ENCODE data around the gene NYNRIN. TPM values are rescaled to one million over a fixed set of nuclear protein-coding genes. Genes with fewer than 3 reads are reported as not detected.
A peak's percentile ranks its signal among the peaks of the same experiment; 100 is the strongest.

NYNRIN gene
- total RNA-seq, 4 donors from 2014 or later = 6.9 to 19.9 (median 11.5) TPM

DNA sequence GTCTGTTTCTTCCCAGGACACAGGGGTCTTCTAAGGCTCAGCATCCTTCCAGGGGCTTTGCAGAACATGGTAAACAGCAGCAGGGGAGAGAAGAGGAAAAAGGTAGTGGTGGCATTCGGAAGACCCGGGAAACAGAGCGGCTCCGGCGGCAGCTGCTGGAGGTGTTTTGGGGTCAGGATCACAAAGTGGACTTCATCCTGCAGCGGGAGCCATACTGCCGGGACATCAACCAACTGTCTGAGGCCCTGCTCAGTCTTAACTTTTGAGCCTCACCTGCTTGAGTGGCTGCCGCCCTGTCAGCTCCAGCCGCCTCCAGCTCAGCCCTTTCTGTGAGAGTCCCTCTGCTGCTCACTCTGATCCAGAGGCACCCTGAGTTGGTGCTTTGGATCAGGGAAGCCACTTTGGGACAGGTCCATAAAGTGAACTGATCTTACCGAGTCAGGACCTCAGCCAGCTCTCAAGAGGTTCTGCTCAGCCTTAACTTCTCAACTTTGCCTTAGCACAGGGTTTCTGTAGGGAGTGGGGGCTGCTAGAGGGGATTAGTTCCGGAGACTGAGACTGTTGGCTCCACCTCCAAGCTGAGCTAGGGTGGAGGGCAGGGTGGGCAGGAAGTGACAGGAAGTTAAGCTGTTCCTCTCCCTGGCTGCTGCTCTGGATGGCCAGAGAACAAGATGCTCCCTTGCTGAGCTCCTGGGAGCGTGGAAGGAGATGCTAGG lies 38.4 kb downstream of the NYNRIN start:
- Histone ChIP-seq H3K36me3 (peaks cover 0 to 89% of the 10 kb centered on the region in 2 donors), H3K27ac (peak overlapping the region in 3 of 4 donors; percentile 69 to 76 (median 70)), H3K4me1 (peaks cover 5 to 75% (median 15%) of the 10 kb centered on the region in 3 donors), H3K27me3 (no peaks in the 10 kb centered on the region), H3K4me3 (no peak overlapping the region), H3K9me3 (no peaks in the 10 kb centered on the region)
- ATAC-seq = no peak
- TF ChIP-seq POLR2AphosphoS5 (IDR thresholded peaks at IDR 0.05) = no peak
- no peak for TF ChIP-seq CTCF (IDR thresholded peaks at IDR 0.05)
- no peak for TF ChIP-seq EP300 (IDR thresholded peaks at IDR 0.05)
- no peak for TF ChIP-seq POLR2A (IDR thresholded peaks at IDR 0.05)
- WGBS, 2 donors (ENCODE audit: low coverage in 1 of 2) = 80% methylated on average over 1 of the region's 12 CpGs; no CpG with 5 or more reads in 1 of the 2 donors

DNA sequence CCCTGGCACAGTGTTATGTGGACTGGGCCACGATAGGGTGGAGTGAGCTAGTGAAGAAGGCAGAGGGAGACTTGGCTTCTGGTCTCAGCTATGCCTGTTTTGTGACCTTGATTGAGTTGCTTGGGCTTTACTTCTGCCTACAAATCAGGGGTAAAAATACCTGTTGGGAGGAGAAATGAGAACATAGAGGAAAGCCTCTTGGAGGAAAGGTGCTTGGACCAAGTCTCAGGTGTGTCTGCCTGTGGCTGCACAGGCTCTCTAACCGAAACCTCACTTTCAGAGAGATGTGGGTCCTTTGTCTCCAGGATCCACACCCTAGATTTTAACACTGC lies 38.9 kb downstream of the NYNRIN start:
- 22 to 57% methylated on average over 1 of the region's 2 CpGs for WGBS, 2 donors (ENCODE audit: low coverage in 1 of 2)
- Histone ChIP-seq H3K4me1 (peaks cover 5 to 70% (median 13%) of the 10 kb centered on the region in 3 donors), H3K9me3 (no peaks in the 10 kb centered on the region), H3K27me3 (no peaks in the 10 kb centered on the region), H3K36me3 (peaks cover 0 to 83% of the 10 kb centered on the region in 2 donors), H3K4me3 (no peak overlapping the region), H3K27ac (peak overlapping the region in 3 of 4 donors; percentile 69 to 76 (median 70))
- no peak for ATAC-seq
- no peak for TF ChIP-seq POLR2A (IDR thresholded peaks at IDR 0.05)
- no peak for TF ChIP-seq CTCF (IDR thresholded peaks at IDR 0.05)
- TF ChIP-seq POLR2AphosphoS5 (IDR thresholded peaks at IDR 0.05) = no peak
- no peak for TF ChIP-seq EP300 (IDR thresholded peaks at IDR 0.05)

DNA sequence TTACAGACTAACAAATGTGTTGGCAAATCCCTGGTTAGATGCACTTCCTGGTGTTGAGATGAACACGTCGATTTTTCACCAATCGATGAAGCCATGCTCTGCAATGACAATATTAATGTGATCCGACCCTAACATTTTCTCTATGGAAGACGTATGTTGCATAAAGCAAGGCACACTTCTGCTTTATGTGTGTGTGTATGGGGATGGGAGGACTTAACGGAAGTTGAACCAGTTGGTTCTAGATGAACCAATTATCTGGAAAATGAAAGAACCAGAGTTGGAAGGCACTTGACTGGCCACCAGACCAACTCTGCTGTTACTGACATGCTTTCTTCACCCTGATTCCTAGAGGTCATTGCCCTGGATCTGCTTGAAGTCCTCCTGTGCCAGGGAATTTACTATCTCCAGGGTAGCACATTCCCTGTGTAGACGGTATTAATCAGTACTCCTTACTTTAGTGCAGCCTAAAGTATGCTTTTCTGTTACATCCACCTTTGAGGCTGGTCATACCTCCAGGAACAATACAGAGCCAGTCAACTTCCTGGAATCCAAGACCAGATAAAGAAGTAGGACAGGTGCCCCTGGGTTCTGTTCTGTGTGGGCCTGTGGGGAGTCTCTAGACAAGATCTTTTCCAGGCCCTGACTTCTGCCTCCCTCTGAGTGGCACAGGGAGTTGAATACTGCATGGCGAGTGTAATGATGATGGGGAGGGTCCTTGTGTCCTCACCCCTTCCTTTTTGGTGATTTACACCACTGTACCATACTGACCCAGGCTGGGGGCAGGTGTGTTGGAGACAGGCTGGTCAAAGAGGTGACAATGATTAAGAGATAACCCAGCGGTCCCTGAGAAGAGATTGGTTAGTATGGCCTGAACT lies 39.7 kb downstream of the NYNRIN start:
- no peak for ATAC-seq
- TF ChIP-seq EP300 (IDR thresholded peaks at IDR 0.05) (no peak), CTCF (IDR thresholded peaks at IDR 0.05) (no peak), POLR2A (IDR thresholded peaks at IDR 0.05) (no peak), POLR2AphosphoS5 (IDR thresholded peaks at IDR 0.05) (no peak)
- peak overlapping the region in 3 of 4 donors; percentile 10 to 76 (median 27) for H3K27ac ChIP-seq
- H3K27me3 ChIP-seq = no peaks in the 10 kb centered on the region
- H3K36me3 ChIP-seq = peaks cover 0 to 76% of the 10 kb centered on the region in 2 donors
- no peak overlapping the region for H3K4me3 ChIP-seq
- WGBS, 2 donors (ENCODE audit: low coverage in 1 of 2) = 52 to 56% methylated on average over 7 to 9 of the region's 9 CpGs
- H3K4me1 ChIP-seq = peaks cover 5 to 69% (median 14%) of the 10 kb centered on the region in 3 donors
- H3K9me3 ChIP-seq = no peaks in the 10 kb centered on the region

- no peak for TF ChIP-seq CTCF (IDR thresholded peaks at IDR 0.05)
- TF ChIP-seq POLR2AphosphoS5 (IDR thresholded peaks at IDR 0.05) = no peak
- TF ChIP-seq EP300 (IDR thresholded peaks at IDR 0.05) = no peak
- no peak for TF ChIP-seq POLR2A (IDR thresholded peaks at IDR 0.05)
- Histone ChIP-seq H3K27me3 (no peaks in the 10 kb centered on the region), H3K27ac (peak overlapping the region in 1 of 4 donors; percentile 27), H3K9me3 (no peaks in the 10 kb centered on the region), H3K36me3 (peaks cover 0 to 68% of the 10 kb centered on the region in 2 donors), H3K4me1 (peaks cover 5 to 72% (median 15%) of the 10 kb centered on the region in 3 donors), H3K4me3 (no peak overlapping the region)
- no peak for ATAC-seq
- 14 to 20% methylated on average over 1 of the region's 1 CpG for WGBS, 2 donors (ENCODE audit: low coverage in 1 of 2)
Measured at GRCh38 chr14:24439257-24439656, 40.5 kb downstream of the NYNRIN start.
